H1 (cell line): Measurements from ENCODE around the gene CIC. TPM values are rescaled to one million over a fixed set of nuclear protein-coding genes. Genes with fewer than 3 reads are reported as not detected.

Experiments used
- CTCF ChIA-PET: fragments of 300-600 bp; sonication (Branson Sonifier 250); formaldehyde crosslinking; loops from one replicate; lab custom pipeline; 2021; ENCODE audit not compliant: partially characterized antibody; lab: Charles Lee
- POLR2A ChIA-PET: fragments of 300-600 bp; sonication (Branson Sonifier 250); formaldehyde crosslinking; loops from one replicate; lab custom pipeline; 2021; ENCODE audit warnings: inconsistent platforms; ENCODE audit not compliant: partially characterized antibody; lab: Charles Lee
- DNase-seq, 2 experiments: peaks; one replicate each; pipeline versions ENCODE4 v3.0.0 to v3.0.0-alpha.2; 2010 to 2022; ENCODE audit warnings: low spot score in 2 of 2, low read depth in 1 of 2, mixed read lengths in 1 of 2
- FAIRE-seq: peaks from 2 replicates; lab custom pipeline; 2011; peaks lifted over from hg19 to GRCh38; lab: Jason Lieb, UNC
- H2AFZ ChIP-seq: 2 replicates; pipeline ENCODE4 v1.8.1; 2012; ENCODE audit warnings: low read length, inconsistent platforms
- H2AK5ac ChIP-seq: 2 replicates; pipeline ENCODE4 v1.6.1; 2013; ENCODE audit warnings: low read depth, low read length
- H2BK120ac ChIP-seq: replicated peaks from 2 replicates; pipeline ENCODE3; 2013; ENCODE audit warnings: low read depth, low read length, inconsistent platforms
- H2BK12ac ChIP-seq: 2 replicates; pipeline ENCODE4 v1.6.1; 2013; ENCODE audit warnings: low read depth, low read length
- H2BK15ac ChIP-seq: 2 replicates; pipeline ENCODE4 v1.6.1; 2013; ENCODE audit warnings: low read length
- H2BK20ac ChIP-seq: 2 replicates; pipeline ENCODE4 v1.6.1; 2013; ENCODE audit warnings: low read length
- H2BK5ac ChIP-seq: 2 replicates; pipeline ENCODE4 v1.6.1; 2013; ENCODE audit warnings: low read depth, low read length
- H3K14ac ChIP-seq: 2 replicates; pipeline ENCODE4 v1.6.1; 2013; ENCODE audit warnings: inconsistent platforms; ENCODE audit not compliant: insufficient read length
- H3K18ac ChIP-seq: 2 replicates; pipeline ENCODE4 v1.6.1; 2013; ENCODE audit warnings: low read length; ENCODE audit errors: extremely low read depth
- H3K23ac ChIP-seq: 2 replicates; pipeline ENCODE4 v1.6.1; 2013; ENCODE audit warnings: inconsistent platforms; ENCODE audit not compliant: insufficient read length
- H3K23me2 ChIP-seq: 2 replicates; pipeline ENCODE4 v1.6.1; 2013; ENCODE audit warnings: low read depth, low read length
- H3K27ac ChIP-seq: 2 replicates; pipeline ENCODE4 v1.6.1; 2011; ENCODE audit warnings: low read depth, low read length, inconsistent platforms
- H3K27me3 ChIP-seq, 4 experiments: replicated peaks in 1 of 4; 1 replicate in 1 of 4; 2 replicates in 3 of 4; pipeline versions ENCODE4 v1.6.1 to v1.8.1; 2011 to 2013; ENCODE audit warnings: low read length in 3 of 4, mild to moderate bottlenecking in 3 of 4, inconsistent platforms in 2 of 4, mixed read lengths in 2 of 4, moderate library complexity in 1 of 4; ENCODE audit not compliant: control insufficient read depth in 3 of 4, insufficient read depth in 3 of 4; ENCODE audit errors: extremely low read depth in 1 of 4
- H3K36me3 ChIP-seq, 4 experiments: 2 replicates each; pipeline versions ENCODE4 v1.6.1 to v1.8.1; 2011 to 2013; ENCODE audit warnings: mild to moderate bottlenecking in 4 of 4, low read length in 3 of 4, moderate library complexity in 2 of 4, control low read depth in 1 of 4, inconsistent platforms in 1 of 4; ENCODE audit not compliant: insufficient read depth in 4 of 4, control insufficient read depth in 2 of 4
- H3K4ac ChIP-seq: replicated peaks from 2 replicates; pipeline ENCODE3; 2013; ENCODE audit warnings: low read length, low read depth, mixed read lengths, inconsistent platforms; ENCODE audit not compliant: insufficient read length
- H3K4me1 ChIP-seq, 4 experiments: replicated peaks in 1 of 4; 1 replicate in 1 of 4; 2 replicates in 3 of 4; pipeline versions ENCODE4 v1.6.1 to v1.8.1; 2011 to 2013; ENCODE audit warnings: low read length in 3 of 4, inconsistent platforms in 2 of 4, mixed read lengths in 1 of 4; ENCODE audit not compliant: insufficient read depth in 4 of 4, control insufficient read depth in 3 of 4
- H3K4me2 ChIP-seq, 2 experiments: 2 replicates each; pipeline versions ENCODE4 v1.6.1 to v1.8.1; 2011 to 2013; ENCODE audit warnings: low read depth in 2 of 2, low read length in 2 of 2, control low read depth in 1 of 2, inconsistent platforms in 1 of 2, mild to moderate bottlenecking in 1 of 2; ENCODE audit not compliant: insufficient read depth in 1 of 2
- H3K4me3 ChIP-seq, 4 experiments: fragments of 200-600, 300-600 bp in 1 of 4; sonication (generic), shearing (Covaris generic), sonication (Bioruptor Twin) in 1 of 4; 2 replicates each; pipeline versions ENCODE4 v1.5.1 to v1.8.1; 2011 to 2016; ENCODE audit warnings: low read length in 4 of 4, low read depth in 3 of 4, control low read depth in 2 of 4, inconsistent platforms in 2 of 4, mild to moderate bottlenecking in 2 of 4, mixed read lengths in 1 of 4, moderate library complexity in 1 of 4; ENCODE audit not compliant: insufficient read depth in 2 of 4; ENCODE audit errors: extremely low read depth in 1 of 4
- H3K56ac ChIP-seq: replicated peaks from 2 replicates; pipeline ENCODE3; 2013; ENCODE audit warnings: low read depth, mild to moderate bottlenecking, mixed read lengths, low read length, inconsistent platforms; ENCODE audit not compliant: insufficient read length
- H3K79me1 ChIP-seq: 2 replicates; pipeline ENCODE4 v1.6.1; 2013; ENCODE audit warnings: low read depth, low read length, control low read depth
- H3K79me2 ChIP-seq, 2 experiments: 2 replicates each; pipeline versions ENCODE4 v1.6.1 to v1.8.1; 2012 to 2013; ENCODE audit warnings: low read length in 2 of 2, mild to moderate bottlenecking in 2 of 2, inconsistent platforms in 1 of 2; ENCODE audit not compliant: insufficient read depth in 2 of 2, control insufficient read depth in 1 of 2
- H3K9ac ChIP-seq, 4 experiments: replicated peaks in 1 of 4; 1 replicate in 1 of 4; 2 replicates in 3 of 4; pipeline versions ENCODE4 v1.6.1 to v1.8.1; 2011 to 2013; ENCODE audit warnings: low read depth in 3 of 4, low read length in 3 of 4, control low read depth in 2 of 4, mild to moderate bottlenecking in 2 of 4, moderate library complexity in 2 of 4, inconsistent platforms in 1 of 4; ENCODE audit errors: extremely low read depth in 1 of 4
- H3K9me3 ChIP-seq, 2 experiments: 2 replicates each; pipeline versions ENCODE4 v1.6.1 to v1.8.1; 2012 to 2013; ENCODE audit warnings: mild to moderate bottlenecking in 2 of 2, moderate library complexity in 2 of 2, control low read depth in 1 of 2, inconsistent platforms in 1 of 2, low read depth in 1 of 2, low read length in 1 of 2, mixed read lengths in 1 of 2; ENCODE audit not compliant: insufficient read depth in 2 of 2
- H4K20me1 ChIP-seq, 2 experiments: replicated peaks in 1 of 2; 2 replicates each; pipeline versions ENCODE3 to v1.8.1; 2011 to 2013; ENCODE audit warnings: inconsistent platforms in 2 of 2, low read length in 2 of 2, mild to moderate bottlenecking in 1 of 2; ENCODE audit not compliant: insufficient read depth in 2 of 2, control insufficient read depth in 1 of 2
- H4K5ac ChIP-seq: 2 replicates; pipeline ENCODE4 v1.6.1; 2013; ENCODE audit warnings: low read length, low read depth, mixed read lengths, inconsistent platforms; ENCODE audit not compliant: insufficient read length
- H4K8ac ChIP-seq: 2 replicates; pipeline ENCODE4 v1.8.0; 2013; ENCODE audit warnings: mild to moderate bottlenecking, moderate library complexity, low read length, inconsistent platforms; ENCODE audit not compliant: insufficient read depth; ENCODE audit errors: extremely low read depth
- H4K91ac ChIP-seq: replicated peaks from 2 replicates; pipeline ENCODE3; 2013; ENCODE audit warnings: low read length, mixed read lengths, inconsistent platforms; ENCODE audit not compliant: insufficient read length
- ASH2L ChIP-seq: fragments of 200-600, 300-600 bp; sonication (generic); IDR thresholded peaks from one replicate; pipeline ENCODE4 v1.7.1; 2017; ENCODE audit warnings: low read length
- BRCA1 ChIP-seq: IDR thresholded peaks from 2 replicates; pipeline ENCODE4 v1.6.1; 2012; ENCODE audit warnings: low read depth, low read length, improper control_type of control experiment
- GABPA ChIP-seq: IDR thresholded peaks from 2 replicates; pipeline ENCODE4 v1.6.1; 2011; ENCODE audit warnings: mild to moderate bottlenecking, low read length, moderate library complexity, borderline replicate concordance; ENCODE audit not compliant: insufficient read depth
- KDM4A ChIP-seq: IDR thresholded peaks from one replicate; pipeline ENCODE4 v1.7.1; 2012; ENCODE audit warnings: low read depth, mild to moderate bottlenecking, moderate library complexity, low read length, inconsistent platforms; ENCODE audit not compliant: severe bottlenecking
- KDM5A ChIP-seq: fragments of 200-600 bp; IDR thresholded peaks from 2 replicates; pipeline ENCODE4 v1.7.1; 2012; ENCODE audit warnings: mild to moderate bottlenecking, low read length, inconsistent platforms, mixed read lengths
- SAP30 ChIP-seq: fragments of 300-600 bp; sonication (generic); IDR thresholded peaks from 2 replicates; pipeline ENCODE4 v1.7.1; 2012; ENCODE audit warnings: low read length, moderate library complexity, mild to moderate bottlenecking, inconsistent platforms; ENCODE audit not compliant: insufficient read depth, insufficient replicate concordance
- SIRT6 ChIP-seq: IDR thresholded peaks from one replicate; pipeline ENCODE4 v1.7.1; 2012; ENCODE audit warnings: low read length, inconsistent platforms
- SIX5 ChIP-seq: IDR thresholded peaks from 2 replicates; pipeline ENCODE4 v1.6.1; 2011; ENCODE audit warnings: mild to moderate bottlenecking, low read depth, low read length
- TBP ChIP-seq: IDR thresholded peaks from 2 replicates; pipeline ENCODE4 v1.6.1; 2011; ENCODE audit warnings: low read depth, low read length, improper control_type of control experiment
- TCF12 ChIP-seq: IDR thresholded peaks from 2 replicates; pipeline ENCODE4 v1.6.1; 2011; ENCODE audit warnings: low read depth, mild to moderate bottlenecking, low read length
- YY1 ChIP-seq: IDR thresholded peaks from 2 replicates; pipeline ENCODE4 v1.6.1; 2011; ENCODE audit warnings: low read depth, mild to moderate bottlenecking, low read length
- ZNF274 ChIP-seq: IDR thresholded peaks from 2 replicates; pipeline ENCODE4 v1.7.0; 2012; ENCODE audit warnings: low read length, borderline replicate concordance; ENCODE audit errors: extremely low read depth
- WGBS, 2 experiments: shearing (Covaris generic) in 1 of 2; methylation state at CpG; one replicate each; pipeline versions ENCODE4 v1.1.6 to v1.1.7; 2013 to 2015; ENCODE audit warnings: low lambda C conversion rate in 2 of 2, mixed read lengths in 2 of 2, inconsistent platforms in 1 of 2, low coverage in 1 of 2, missing lambda C conversion rate in 1 of 2; ENCODE audit not compliant: insufficient replicate concordance in 2 of 2, insufficient coverage in 1 of 2, insufficient read length in 1 of 2; ENCODE audit errors: extremely low coverage in 1 of 2, missing lambda C conversion rate in 1 of 2; 5-methylcytosine and 5-hydroxymethylcytosine counted together
- polyA plus RNA-seq, 7 experiments: library from polyadenylated mRNA; depleted of rRNA in 3 of 7; stranded (reverse) in 5 of 7; unstranded in 2 of 7; fragments of >200 nt in 5 of 7; fragments of 200-250 nt in 2 of 7; gene quantifications; 1 replicate in 5 of 7; 2 replicates in 1 of 7; 4 replicates in 1 of 7; pipeline versions ENCODE4 v1.2.1 to v1.2.3, GENCODE V29; 2011 to 2013; ENCODE audit warnings: missing spikeins in 2 of 7, mixed read lengths in 2 of 7
- total RNA-seq: library from RNA; stranded (reverse); fragmentation: NEBNext Ultra II Directional; extraction: Animal tissue kit (Norgen Biotek cat#: 25700); gene quantifications from 2 replicates; pipeline ENCODE4 v1.2.1, GENCODE V29; 2021

Gene CIC
- total and polyA plus RNA-seq, 2 of the 8 experiments (the other 6 are each of a cell fraction or from before 2014, with no cell fraction given) = 13.2 to 43.6 TPM

GRCh38 chr19:42230571-42230970 is 38.5 kb upstream of the CIC start:
- Histone ChIP-seq H3K4me3 (no peak overlapping the region), H4K8ac (peak overlapping the region; percentile 38; the same call in 1 of the 2 replicates), H4K91ac (no peak overlapping the region), H3K14ac (no peak overlapping the region), H2BK5ac (no peak overlapping the region), H3K4me1 (no peaks in the 10 kb centered on the region), H3K36me3 (peaks cover 17 to 66% (median 41%) of the 10 kb centered on the region in 4 experiments; a peak in 7 of 8 replicates), H4K5ac (no peak overlapping the region), H2AFZ (no peak overlapping the region), H3K4ac (no peak overlapping the region), H3K23me2 (no peaks in the 10 kb centered on the region), H2BK15ac (no peak overlapping the region), H3K27ac (no peak overlapping the region), H3K23ac (no peak overlapping the region), H3K79me2 (no peaks in the 10 kb centered on the region), H2BK20ac (no peak overlapping the region), H3K27me3 (no peaks in the 10 kb centered on the region), H3K9ac (no peak overlapping the region), H2BK12ac (no peak overlapping the region), H3K56ac (no peak overlapping the region), H2BK120ac (no peak overlapping the region), H3K9me3 (no peaks in the 10 kb centered on the region), H3K79me1 (peaks cover 3% of the 10 kb centered on the region), H3K4me2 (no peak overlapping the region), H3K18ac (no peak overlapping the region), H4K20me1 (peaks cover 11 to 36% of the 10 kb centered on the region in 2 experiments), H2AK5ac (no peak overlapping the region)
- DNase-seq = no peak
- CTCF ChIA-PET = interaction anchor here (0.9 to 1.7 kb wide), 5 partner anchors 8 to 113 kb away, joined by 3 to 5 read pairs (median 4); no protein-coding TSS in a partner anchor
- WGBS, 2 experiments = 98% methylated on average over 4 of the region's 4 CpGs; no CpG with 5 or more reads in 1 of the 2 experiments
- FAIRE-seq = no peak
- POLR2A ChIA-PET = interaction anchor here (1.3 to 4.5 kb wide), 2 partner anchors 9 kb away, joined by 5 to 23 read pairs; no protein-coding TSS in a partner anchor
- TF ChIP-seq KDM5A = no peak
- no peak for TF ChIP-seq GABPA
- no peak for TF ChIP-seq ZNF274
- TF ChIP-seq YY1 = no peak
- no peak for TF ChIP-seq BRCA1
- no peak for TF ChIP-seq SIRT6
- no peak for TF ChIP-seq KDM4A
- no peak for TF ChIP-seq ASH2L
- no peak for TF ChIP-seq TBP
- no peak for TF ChIP-seq SAP30
- no peak for TF ChIP-seq SIX5
- no peak for TF ChIP-seq TCF12
